ENCODE measurements around the gene GRK5.

GRK5 gene

GRCh38 chr10:119396709-119397071, 189.3 kb downstream of the GRK5 start:
- DNase-seq (ENCODE audit: low read depth in 3 of 3, low spot score in 1 of 3), result no peak

GRCh38 chr10:119397416-119397815, 190.0 kb downstream of the GRK5 start:
- no peak for DNase-seq (ENCODE audit: low read depth in 3 of 3, low spot score in 1 of 3)

- no peak for DNase-seq (ENCODE audit: low read depth in 3 of 3, low spot score in 1 of 3)
Observed at GRCh38 chr10:119398996-119399395, 191.6 kb downstream of the GRK5 start.

- no peak for DNase-seq (ENCODE audit: low read depth in 3 of 3, low spot score in 1 of 3)
Observed at GRCh38 chr10:119399466-119399865, 192.1 kb downstream of the GRK5 start.

GRCh38 chr10:119401671-119402395, 194.5 kb downstream of the GRK5 start:
- no peak for DNase-seq (ENCODE audit: low read depth in 3 of 3, low spot score in 1 of 3)

GRCh38 chr10:119403921-119404320, 196.6 kb downstream of the GRK5 start:
- no peak for DNase-seq (ENCODE audit: low read depth in 3 of 3, low spot score in 1 of 3)

- no peak for DNase-seq (ENCODE audit: low read depth in 3 of 3, low spot score in 1 of 3)
Observed at GRCh38 chr10:119404719-119405519, 197.5 kb downstream of the GRK5 start.

GRCh38 chr10:119405520-119405807, 198.1 kb downstream of the GRK5 start:
- DNase-seq (ENCODE audit: low read depth in 3 of 3, low spot score in 1 of 3), result no peak

- DNase-seq (ENCODE audit: low read depth in 3 of 3, low spot score in 1 of 3), result no peak
Observed at GRCh38 chr10:119406137-119406536, 198.8 kb downstream of the GRK5 start.

GRCh38 chr10:119406601-119407253, 199.4 kb downstream of the GRK5 start:
- DNase-seq (ENCODE audit: low read depth in 3 of 3, low spot score in 1 of 3), result no peak

GRCh38 chr10:119407254-119407777, 199.9 kb downstream of the GRK5 start:
- DNase-seq (ENCODE audit: low read depth in 3 of 3, low spot score in 1 of 3), result no peak

- no peak for DNase-seq (ENCODE audit: low read depth in 3 of 3, low spot score in 1 of 3)
Observed at GRCh38 chr10:119408072-119408471, 200.7 kb downstream of the GRK5 start.

- DNase-seq (ENCODE audit: low read depth in 3 of 3, low spot score in 1 of 3), result no peak
Observed at GRCh38 chr10:119408969-119409371, 201.6 kb downstream of the GRK5 start.

GRCh38 chr10:119409385-119409784, 202.0 kb downstream of the GRK5 start:
- no peak for DNase-seq (ENCODE audit: low read depth in 3 of 3, low spot score in 1 of 3)

- DNase-seq (ENCODE audit: low read depth in 3 of 3, low spot score in 1 of 3), result no peak
Observed at GRCh38 chr10:119409906-119410305, 202.5 kb downstream of the GRK5 start.

- no peak for DNase-seq (ENCODE audit: low read depth in 3 of 3, low spot score in 1 of 3)
Observed at GRCh38 chr10:119410361-119411116, 203.2 kb downstream of the GRK5 start.

GRCh38 chr10:119412244-119413092, 205.1 kb downstream of the GRK5 start:
- no peak for DNase-seq (ENCODE audit: low read depth in 3 of 3, low spot score in 1 of 3)

- no peak for DNase-seq (ENCODE audit: low read depth in 3 of 3, low spot score in 1 of 3)
Observed at GRCh38 chr10:119413093-119413453, 205.7 kb downstream of the GRK5 start.

GRCh38 chr10:119413471-119414080, 206.2 kb downstream of the GRK5 start:
- DNase-seq (ENCODE audit: low read depth in 3 of 3, low spot score in 1 of 3), result no peak

- no peak for DNase-seq (ENCODE audit: low read depth in 3 of 3, low spot score in 1 of 3)
Observed at GRCh38 chr10:119414081-119414611, 206.8 kb downstream of the GRK5 start.

Measured in stimulated activated CD4-positive, alpha-beta T cell treated with anti-CD3 and anti-CD28 coated beads, TNF-alpha, amount 100 ng/mL, for 1 hour (primary cell).